Stimulated activated naive CD8-positive, alpha-beta T cell treated with anti-CD3 and anti-CD28 coated beads, Interleukin-15, Interleukin-2, amounts not matched to agents 100 ng/mL and 50 ng/mL, for 24 hours (primary cell): ENCODE data around the gene DPP8.
"Not testable (repeated sequence)": the region's sequence is repeated elsewhere in the genome, so short reads cannot be mapped to it uniquely, and the experiment has no call there.

Experiments used
- H3K27ac Mint-ChIP-seq: one replicate; pipeline ENCODE4 v1.8.0; 2021; ENCODE audit warnings: mild to moderate bottlenecking, mixed read lengths
- H3K27me3 Mint-ChIP-seq: one replicate; pipeline ENCODE4 v1.8.0; 2021; ENCODE audit warnings: mixed read lengths
- H3K36me3 Mint-ChIP-seq: one replicate; pipeline ENCODE4 v1.8.0; 2021; ENCODE audit warnings: low read depth, mixed read lengths
- H3K4me1 Mint-ChIP-seq: one replicate; pipeline ENCODE4 v1.8.0; 2021; ENCODE audit warnings: low read depth, mixed read lengths
- H3K4me3 Mint-ChIP-seq: one replicate; pipeline ENCODE4 v1.8.0; 2021; ENCODE audit warnings: mild to moderate bottlenecking, mixed read lengths
- H3K9me3 Mint-ChIP-seq: one replicate; pipeline ENCODE4 v1.8.0; 2021; ENCODE audit warnings: mixed read lengths

Gene DPP8

GRCh38 chr15:65516997-65517865 is at the start of gene DPP8:
DPP8 (minus strand) TSS chr15:65517689; CDS start chr15:65512553, 5,136 bp downstream.
- Mint-ChIP-seq H3K9me3 (no peaks in the 10 kb centered on the region), H3K4me3 (peak within 1 kb of the TSS; percentile 92), H3K4me1 (peaks cover 42% of the 10 kb centered on the region), H3K36me3 (peaks cover 19% of the 10 kb centered on the region), H3K27me3 (no peaks in the 10 kb centered on the region), H3K27ac (peak within 1 kb of the TSS; percentile 93)

- H3K4me1 Mint-ChIP-seq, result no peaks in the 10 kb centered on the region
- H3K36me3 Mint-ChIP-seq, result peaks cover 79% of the 10 kb centered on the region
- H3K4me3 Mint-ChIP-seq, result no peak overlapping the region
- H3K9me3 Mint-ChIP-seq, result no peaks in the 10 kb centered on the region
- H3K27me3 Mint-ChIP-seq, result no peaks in the 10 kb centered on the region
- H3K27ac Mint-ChIP-seq, result no peak overlapping the region
These were observed 44.4 kb upstream of the DPP8 start for GRCh38 chr15:65561934-65562333.

- Mint-ChIP-seq H3K36me3 (peaks cover 79% of the 10 kb centered on the region), H3K4me3 (no peak overlapping the region), H3K4me1 (no peaks in the 10 kb centered on the region), H3K9me3 (no peaks in the 10 kb centered on the region), H3K27me3 (no peaks in the 10 kb centered on the region), H3K27ac (no peak overlapping the region)
These were observed 42.5 kb upstream of the DPP8 start for GRCh38 chr15:65559941-65560340.

- H3K4me1 Mint-ChIP-seq, result no peaks in the 10 kb centered on the region
- H3K27ac Mint-ChIP-seq, result no peak overlapping the region
- H3K36me3 Mint-ChIP-seq, result peaks cover 79% of the 10 kb centered on the region
- H3K27me3 Mint-ChIP-seq, result no peaks in the 10 kb centered on the region
- no peaks in the 10 kb centered on the region for H3K9me3 Mint-ChIP-seq
- H3K4me3 Mint-ChIP-seq, result no peak overlapping the region
These were observed 41.7 kb upstream of the DPP8 start for GRCh38 chr15:65558997-65559760.

- H3K4me1 Mint-ChIP-seq, result no peaks in the 10 kb centered on the region
- no peak overlapping the region for H3K4me3 Mint-ChIP-seq
- H3K9me3 Mint-ChIP-seq, result no peaks in the 10 kb centered on the region
- H3K27me3 Mint-ChIP-seq, result no peaks in the 10 kb centered on the region
- H3K27ac Mint-ChIP-seq, result no peak overlapping the region
- peaks cover 79% of the 10 kb centered on the region for H3K36me3 Mint-ChIP-seq
These were observed 40.8 kb upstream of the DPP8 start for GRCh38 chr15:65558336-65558735.

GRCh38 chr15:65556622-65557021 is 39.1 kb upstream of the DPP8 start:
- Mint-ChIP-seq H3K4me3 (no peak overlapping the region), H3K36me3 (peaks cover 75% of the 10 kb centered on the region)

GRCh38 chr15:65553691-65554090 is 36.2 kb upstream of the DPP8 start:
- no peak overlapping the region for H3K27ac Mint-ChIP-seq
- H3K36me3 Mint-ChIP-seq, result peaks cover 64% of the 10 kb centered on the region
- no peak overlapping the region for H3K4me3 Mint-ChIP-seq
- H3K9me3 Mint-ChIP-seq, result no peaks in the 10 kb centered on the region
- peaks cover 15% of the 10 kb centered on the region for H3K4me1 Mint-ChIP-seq
- H3K27me3 Mint-ChIP-seq, result no peaks in the 10 kb centered on the region

More at GRCh38 chr15:65556622-65557021, 39.1 kb upstream of the DPP8 start:
- Mint-ChIP-seq H3K27me3 (no peaks in the 10 kb centered on the region), H3K4me1 (no peaks in the 10 kb centered on the region), H3K9me3 (no peaks in the 10 kb centered on the region), H3K27ac (no peak overlapping the region)

- not testable (repeated sequence) for H3K27me3 Mint-ChIP-seq, H3K4me3 Mint-ChIP-seq, H3K9me3 Mint-ChIP-seq, H3K27ac Mint-ChIP-seq
- peaks cover 56% of the 10 kb centered on the region for H3K36me3 Mint-ChIP-seq
- peaks cover 15% of the 10 kb centered on the region for H3K4me1 Mint-ChIP-seq
These were observed 35.4 kb upstream of the DPP8 start for GRCh38 chr15:65552851-65553250.

GRCh38 chr15:65551183-65551582 is 33.7 kb upstream of the DPP8 start:
- Mint-ChIP-seq H3K9me3 (no peaks in the 10 kb centered on the region), H3K27ac (peak overlapping the region; percentile 45), H3K4me1 (peaks cover 19% of the 10 kb centered on the region), H3K4me3 (no peak overlapping the region), H3K27me3 (no peaks in the 10 kb centered on the region), H3K36me3 (peaks cover 47% of the 10 kb centered on the region)

GRCh38 chr15:65550681-65551098 is 33.2 kb upstream of the DPP8 start:
- Mint-ChIP-seq H3K27ac (peak overlapping the region; percentile 45), H3K9me3 (no peaks in the 10 kb centered on the region), H3K27me3 (no peaks in the 10 kb centered on the region), H3K36me3 (peaks cover 44% of the 10 kb centered on the region), H3K4me1 (peaks cover 19% of the 10 kb centered on the region), H3K4me3 (no peak overlapping the region)

- H3K9me3 Mint-ChIP-seq, H3K27me3 Mint-ChIP-seq, H3K4me3 Mint-ChIP-seq, H3K27ac Mint-ChIP-seq: not testable (repeated sequence)
- Mint-ChIP-seq H3K4me1 (peaks cover 19% of the 10 kb centered on the region), H3K36me3 (peaks cover 30% of the 10 kb centered on the region)
These were observed 31.8 kb upstream of the DPP8 start for GRCh38 chr15:65549288-65549687.

- peaks cover 19% of the 10 kb centered on the region for H3K36me3 Mint-ChIP-seq
- peaks cover 19% of the 10 kb centered on the region for H3K4me1 Mint-ChIP-seq
- no peaks in the 10 kb centered on the region for H3K9me3 Mint-ChIP-seq
- H3K27ac Mint-ChIP-seq, result no peak overlapping the region
- no peak overlapping the region for H3K4me3 Mint-ChIP-seq
- no peaks in the 10 kb centered on the region for H3K27me3 Mint-ChIP-seq
These were observed 30.4 kb upstream of the DPP8 start for GRCh38 chr15:65547841-65548240.

GRCh38 chr15:65541231-65541820 is 23.8 kb upstream of the DPP8 start:
- no peaks in the 10 kb centered on the region for H3K9me3 Mint-ChIP-seq
- H3K36me3 Mint-ChIP-seq, result peaks cover 17% of the 10 kb centered on the region
- H3K27ac Mint-ChIP-seq, result no peak overlapping the region
- H3K27me3 Mint-ChIP-seq, result no peaks in the 10 kb centered on the region
- H3K4me1 Mint-ChIP-seq, result peaks cover 11% of the 10 kb centered on the region
- no peak overlapping the region for H3K4me3 Mint-ChIP-seq

GRCh38 chr15:65540314-65540713 is 22.8 kb upstream of the DPP8 start:
- Mint-ChIP-seq H3K36me3 (peaks cover 24% of the 10 kb centered on the region), H3K4me1 (peaks cover 15% of the 10 kb centered on the region), H3K9me3 (no peaks in the 10 kb centered on the region), H3K4me3 (no peak overlapping the region), H3K27ac (no peak overlapping the region), H3K27me3 (no peaks in the 10 kb centered on the region)

GRCh38 chr15:65535192-65535591 is 17.7 kb upstream of the DPP8 start:
- no peak overlapping the region for H3K27ac Mint-ChIP-seq
- H3K27me3 Mint-ChIP-seq, result no peaks in the 10 kb centered on the region
- no peak overlapping the region for H3K4me3 Mint-ChIP-seq
- peaks cover 40% of the 10 kb centered on the region for H3K36me3 Mint-ChIP-seq
- no peaks in the 10 kb centered on the region for H3K9me3 Mint-ChIP-seq
- peaks cover 47% of the 10 kb centered on the region for H3K4me1 Mint-ChIP-seq
